Activated CD8-positive, alpha-beta memory T cell treated with anti-CD3 and anti-CD28 coated beads, Interleukin-2, amount 10 ng/mL, durations not matched to agents 7 days and 5 days (primary cell): ENCODE results near the gene ESYT2. TPM values are rescaled to one million over a fixed set of nuclear protein-coding genes. Genes with fewer than 3 reads are reported as not detected.

Source experiments
- ATAC-seq: fragments of 150-1000 bp; cut with Tn5 transposase; one replicate; pipeline ENCODE4 v1.10.0; 2021; ENCODE audit warnings: moderate library complexity
- CTCF ChIA-PET: fragments of 350-600 bp; sonication (Branson Sonifier 250); formaldehyde crosslinking; loops from one replicate; lab custom pipeline; 2021; ENCODE audit warnings: antibody characterized with exemption; lab: Charles Lee
- DNase-seq: peaks from one replicate; pipeline ENCODE4 v3.0.0-alpha.2; 2020
- H3K27ac Mint-ChIP-seq: one replicate; pipeline ENCODE4 v1.8.0; 2021; ENCODE audit warnings: mild to moderate bottlenecking, mixed read lengths
- H3K27me3 Mint-ChIP-seq: one replicate; pipeline ENCODE4 v1.8.0; 2021; ENCODE audit warnings: mixed read lengths
- H3K36me3 Mint-ChIP-seq: one replicate; pipeline ENCODE4 v1.8.0; 2021; ENCODE audit warnings: mild to moderate bottlenecking, mixed read lengths
- H3K4me1 Mint-ChIP-seq: one replicate; pipeline ENCODE4 v1.8.0; 2021; ENCODE audit warnings: mixed read lengths
- H3K4me3 Mint-ChIP-seq: one replicate; pipeline ENCODE4 v1.8.0; 2021; ENCODE audit warnings: mild to moderate bottlenecking, moderate library complexity, mixed read lengths
- H3K9me3 Mint-ChIP-seq: one replicate; pipeline ENCODE4 v1.8.0; 2022; ENCODE audit warnings: low read depth, mixed read lengths
- total RNA-seq, 2 experiments: library from RNA; stranded (reverse); gene quantifications; one replicate each; pipeline ENCODE4 v1.2.3, GENCODE V29; 2021

The ESYT2 gene
- total RNA-seq, 2 experiments from 2014 or later, result 79.8 to 86.0 TPM

DNA sequence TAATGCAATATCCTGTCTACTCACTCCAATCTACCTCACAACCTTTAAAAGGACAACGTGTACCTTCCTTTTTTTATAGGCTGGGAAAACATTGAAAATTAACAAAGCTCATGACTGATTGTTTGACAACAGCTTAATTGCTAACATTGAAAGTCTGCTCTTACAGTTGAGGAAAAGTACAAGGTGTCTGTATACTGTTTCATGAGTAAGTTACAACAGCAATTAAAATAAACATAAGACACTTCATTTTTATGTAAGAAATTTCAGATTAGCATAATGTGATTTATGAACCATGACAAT, 96.1 kb downstream of the ESYT2 start:
- Mint-ChIP-seq H3K36me3 (peaks cover 44% of the 10 kb centered on the region), H3K27me3 (no peaks in the 10 kb centered on the region), H3K9me3 (no peaks in the 10 kb centered on the region), H3K4me3 (no peak overlapping the region), H3K4me1 (peaks cover 7% of the 10 kb centered on the region), H3K27ac (no peak overlapping the region)
- no peak for ATAC-seq
- CTCF ChIA-PET, result interaction anchor here (1.0 to 2.2 kb wide), 4 partner anchors 8 to 44 kb away, joined by 4 to 6 read pairs (median 5); no protein-coding TSS in a partner anchor
- no peak for DNase-seq

DNA sequence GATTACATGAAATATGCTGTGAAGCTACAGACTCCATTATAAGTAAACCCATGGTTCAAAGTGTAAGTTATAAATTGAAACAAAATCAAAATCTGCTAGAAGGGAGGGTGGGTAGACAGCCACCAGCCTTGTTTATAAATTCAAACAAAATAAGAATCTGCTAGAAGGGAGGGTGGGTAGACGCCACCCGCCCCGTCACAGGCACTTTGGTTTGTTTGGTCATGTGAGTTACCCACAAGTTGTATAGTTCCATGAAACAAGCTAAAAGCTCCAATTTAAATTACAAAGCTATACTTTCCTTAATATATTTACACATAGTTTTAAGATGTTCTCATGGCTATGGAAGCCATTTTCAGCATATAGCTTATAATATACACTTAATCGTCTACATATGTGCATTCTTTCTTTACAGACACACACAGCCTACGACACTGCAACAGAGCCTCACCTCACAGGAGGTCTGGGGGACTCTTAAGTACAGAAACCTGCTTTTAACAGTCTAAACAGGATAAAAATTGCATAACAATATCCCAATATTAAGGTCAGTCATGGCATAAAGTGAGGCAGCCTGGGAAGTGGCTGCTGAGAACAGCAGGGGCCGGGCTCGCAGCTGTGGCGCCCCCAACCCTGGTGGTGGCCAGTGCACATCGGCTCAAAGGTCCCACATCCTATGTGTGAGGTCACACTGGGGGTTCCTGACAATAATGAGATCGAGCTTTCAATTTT, 96.7 kb downstream of the ESYT2 start:
- Mint-ChIP-seq H3K27me3 (no peaks in the 10 kb centered on the region), H3K27ac (no peak overlapping the region), H3K9me3 (no peaks in the 10 kb centered on the region), H3K36me3 (peaks cover 44% of the 10 kb centered on the region), H3K4me3 (no peak overlapping the region), H3K4me1 (peaks cover 7% of the 10 kb centered on the region)
- CTCF ChIA-PET, result interaction anchor here (1.0 to 2.2 kb wide), 4 partner anchors 9 to 43 kb away, joined by 4 to 6 read pairs (median 5); no protein-coding TSS in a partner anchor
- DNase-seq (peak; percentile 42), ATAC-seq (peak; percentile 33)

DNA sequence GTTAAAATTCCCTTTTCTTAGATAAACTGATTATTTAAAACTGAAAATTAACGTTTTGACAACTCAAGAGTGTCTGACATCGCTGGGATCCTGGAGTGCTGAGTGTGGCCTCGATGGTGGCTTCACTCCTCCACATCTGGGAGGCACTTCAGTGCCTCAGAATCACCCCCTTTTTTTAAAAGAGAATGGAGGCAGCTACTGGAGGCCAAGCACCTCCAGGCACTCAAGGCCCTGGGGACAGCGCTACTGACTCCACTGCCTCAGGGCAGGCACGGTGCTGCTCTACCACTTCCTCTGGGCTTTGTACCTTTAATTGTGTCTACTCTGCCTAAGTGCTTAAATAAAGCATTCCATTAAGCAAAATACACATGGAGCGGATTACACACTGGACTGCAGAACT, 97.5 kb downstream of the ESYT2 start:
- H3K4me3 Mint-ChIP-seq, result no peak overlapping the region
- ATAC-seq, result no peak
- CTCF ChIA-PET, result no interaction called here
- no peaks in the 10 kb centered on the region for H3K27me3 Mint-ChIP-seq
- DNase-seq, result peak; percentile 32
- peaks cover 36% of the 10 kb centered on the region for H3K36me3 Mint-ChIP-seq
- H3K4me1 Mint-ChIP-seq, result peaks cover 7% of the 10 kb centered on the region
- peak overlapping the region; percentile 0 for H3K27ac Mint-ChIP-seq
- H3K9me3 Mint-ChIP-seq, result no peaks in the 10 kb centered on the region

DNA sequence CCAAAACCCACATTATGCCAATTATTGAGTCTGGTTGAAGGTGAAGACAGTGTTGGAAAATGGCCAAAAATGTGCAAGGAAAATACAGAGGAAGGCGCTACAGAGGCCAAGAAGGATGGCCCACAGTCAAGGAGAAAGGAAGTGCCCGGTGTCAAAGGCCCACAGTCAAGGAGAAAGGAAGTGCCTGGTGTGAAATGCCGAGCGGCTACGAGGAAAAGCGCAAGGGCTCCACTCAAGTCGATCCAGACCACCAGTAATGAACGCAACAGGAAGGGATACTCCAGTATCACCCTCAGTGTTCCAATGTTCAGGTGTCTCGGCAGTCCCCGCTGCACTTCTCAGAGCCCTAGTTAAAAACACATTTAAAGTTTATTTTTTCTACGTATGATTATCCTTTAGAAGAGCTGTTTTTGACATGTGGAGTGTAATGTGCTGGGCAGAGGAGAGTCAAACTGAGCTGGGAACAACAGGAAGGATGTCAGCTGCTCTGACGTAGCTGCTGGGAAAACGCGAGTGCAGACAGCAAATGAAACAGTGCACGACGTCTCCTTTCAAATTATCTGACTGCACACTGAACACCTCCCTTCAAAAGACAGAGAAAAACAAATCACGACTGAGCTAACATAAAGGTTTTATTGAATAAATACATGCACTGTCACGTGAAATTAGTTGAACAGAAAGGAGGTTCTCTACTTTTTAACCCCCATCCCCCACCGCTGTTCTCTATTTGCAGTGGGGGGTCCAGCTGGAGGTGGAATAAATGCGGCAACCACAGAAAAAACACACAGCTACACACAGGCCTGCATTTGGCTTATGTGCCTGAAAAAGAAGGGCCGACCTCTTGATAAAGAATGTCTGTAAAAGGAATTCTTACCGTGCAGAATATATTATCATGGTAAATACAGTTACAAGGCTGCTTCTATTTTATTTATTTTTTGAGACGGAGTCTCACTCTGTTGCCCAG, 98.6 kb downstream of the ESYT2 start:
- CTCF ChIA-PET, result no interaction called here
- Mint-ChIP-seq H3K36me3 (peaks cover 28% of the 10 kb centered on the region), H3K27me3 (no peaks in the 10 kb centered on the region), H3K4me1 (peaks cover 7% of the 10 kb centered on the region), H3K27ac (no peak overlapping the region), H3K9me3 (no peaks in the 10 kb centered on the region), H3K4me3 (no peak overlapping the region)
- peak; percentile 19 for DNase-seq
- no peak for ATAC-seq

DNA sequence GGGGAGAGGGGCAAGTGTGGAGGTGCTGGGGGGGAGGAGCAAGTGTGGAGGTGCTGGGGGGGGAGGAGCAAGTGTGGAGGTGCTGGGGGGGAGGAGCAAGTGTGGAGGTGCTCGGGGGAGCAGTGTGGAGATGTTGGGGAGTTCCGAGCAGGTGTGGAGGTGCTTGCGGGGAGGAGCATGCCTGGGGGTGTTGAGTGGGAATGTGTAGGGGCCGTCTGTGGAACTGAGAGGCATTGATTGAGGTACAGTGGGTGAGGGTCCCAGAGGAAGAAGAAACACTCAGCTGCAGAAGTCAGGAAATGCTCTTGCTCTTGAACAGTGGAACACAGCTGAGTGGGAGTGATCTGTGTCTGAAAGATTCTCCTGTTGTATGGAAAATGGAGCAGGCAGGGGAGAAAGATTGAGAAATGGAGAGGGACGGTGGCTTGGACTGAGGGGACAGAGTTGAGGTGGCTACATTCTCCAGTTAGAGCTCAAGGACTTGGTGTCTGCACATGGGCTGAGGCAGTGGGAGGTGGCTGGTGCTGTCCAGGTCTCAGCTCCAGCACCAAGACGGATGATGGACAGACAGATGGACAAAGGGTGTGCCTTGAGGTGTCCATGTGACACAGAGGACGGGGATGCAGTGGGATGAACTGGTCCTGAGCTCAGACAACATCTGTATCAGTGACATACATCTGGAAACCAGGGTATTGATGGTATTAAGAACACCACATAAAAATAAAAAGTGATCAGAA, 99.5 kb downstream of the ESYT2 start:
- Mint-ChIP-seq H3K36me3 (peaks cover 21% of the 10 kb centered on the region), H3K27me3 (no peaks in the 10 kb centered on the region), H3K9me3 (no peaks in the 10 kb centered on the region), H3K27ac (peak overlapping the region; percentile 3), H3K4me3 (no peak overlapping the region), H3K4me1 (peaks cover 7% of the 10 kb centered on the region)
- DNase-seq (peak; percentile 31), ATAC-seq (no peak)
- CTCF ChIA-PET, result no interaction called here

DNA sequence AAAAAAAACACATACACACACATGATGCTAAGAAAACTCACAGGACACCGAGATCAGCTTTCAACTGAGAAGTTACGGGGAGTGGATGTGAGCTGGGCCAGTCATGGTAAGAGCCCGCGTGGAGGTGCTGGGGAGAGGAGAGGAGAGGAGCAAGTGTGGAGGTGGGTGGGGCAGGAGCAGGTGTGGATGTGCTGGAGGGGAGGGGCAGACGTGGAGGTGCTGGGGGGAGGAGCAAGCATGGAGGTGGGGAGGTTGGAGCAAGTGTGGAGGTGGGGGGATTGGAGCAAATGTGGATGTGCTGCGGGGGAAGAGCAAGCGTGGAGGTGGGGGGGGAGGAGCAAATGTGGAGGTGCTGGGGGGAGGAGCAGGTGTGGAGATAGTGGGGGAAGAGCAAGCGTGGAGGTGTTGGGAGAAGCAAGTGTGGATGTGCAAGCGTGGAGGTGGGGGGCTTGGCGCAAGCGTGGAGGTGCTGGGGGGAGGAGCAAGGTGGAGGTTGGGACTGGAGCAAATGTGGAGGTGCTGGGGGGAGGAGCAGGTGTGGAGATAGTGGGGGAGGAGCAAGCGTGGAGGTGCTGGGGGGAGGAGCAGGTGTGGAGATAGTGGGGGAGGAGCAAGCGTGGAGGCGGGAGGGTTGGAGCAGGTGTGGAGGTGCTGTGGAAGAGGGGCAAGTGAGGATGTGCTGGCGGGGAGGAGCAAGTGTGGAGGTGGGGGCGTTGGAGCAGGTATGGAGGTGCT, 100.2 kb downstream of the ESYT2 start:
- Mint-ChIP-seq H3K4me3 (no peak overlapping the region), H3K27me3 (no peaks in the 10 kb centered on the region), H3K36me3 (peaks cover 18% of the 10 kb centered on the region), H3K9me3 (no peaks in the 10 kb centered on the region), H3K27ac (no peak overlapping the region), H3K4me1 (peaks cover 7% of the 10 kb centered on the region)
- ATAC-seq, result no peak
- DNase-seq, result peak; percentile 31
- CTCF ChIA-PET, result no interaction called here

DNA sequence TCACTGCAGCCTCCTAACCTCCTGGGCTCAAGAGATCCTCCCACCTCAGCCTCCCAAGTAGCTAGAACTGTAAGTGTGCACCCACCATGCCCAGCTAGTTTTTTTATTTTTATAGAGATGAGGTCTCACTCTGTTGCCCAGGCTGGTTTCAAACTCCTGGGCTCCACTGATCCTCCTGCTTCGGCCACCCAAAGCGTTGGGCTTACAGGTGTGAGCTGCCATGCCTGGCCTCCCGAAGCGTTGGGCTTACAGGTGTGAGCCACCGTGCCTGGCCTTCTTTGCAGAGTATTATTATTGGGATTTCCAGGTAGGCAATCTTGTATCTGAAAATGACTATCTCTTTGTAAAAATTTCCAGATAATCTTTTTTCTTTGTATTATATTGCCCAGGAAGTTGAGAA, 101.6 kb downstream of the ESYT2 start:
- Mint-ChIP-seq H3K27ac (no peak overlapping the region), H3K36me3 (peaks cover 16% of the 10 kb centered on the region), H3K9me3 (no peaks in the 10 kb centered on the region), H3K4me3 (no peak overlapping the region), H3K27me3 (no peaks in the 10 kb centered on the region), H3K4me1 (peaks cover 3% of the 10 kb centered on the region)
- CTCF ChIA-PET, result no interaction called here
- DNase-seq (no peak), ATAC-seq (no peak)

DNA sequence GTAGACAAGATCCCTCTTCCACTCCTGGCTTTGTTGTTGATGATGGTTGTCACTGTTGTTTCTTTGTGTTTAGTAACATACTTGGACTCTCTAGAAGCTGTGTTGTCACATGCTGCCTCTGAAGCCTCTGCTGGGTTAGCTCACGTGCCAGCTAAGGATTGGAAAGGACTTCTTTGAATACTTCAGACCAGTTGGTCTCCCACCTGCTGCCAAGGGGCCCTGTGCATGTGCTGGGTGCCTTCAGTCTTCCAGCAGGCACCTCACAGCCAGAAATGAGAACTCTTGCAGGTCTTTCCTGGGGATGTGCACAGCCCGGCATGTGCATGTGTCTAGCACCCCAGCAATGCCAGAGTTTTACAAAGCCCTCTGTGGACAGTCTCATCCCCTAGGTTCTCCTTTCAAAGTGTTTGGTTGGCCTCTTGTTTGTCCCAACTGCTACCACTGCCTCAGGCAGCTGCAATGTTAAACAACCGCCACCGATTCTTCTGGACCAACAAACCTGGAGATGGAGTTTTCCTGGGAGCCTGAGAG, 103.0 kb downstream of the ESYT2 start:
- Mint-ChIP-seq H3K4me3 (no peak overlapping the region), H3K27ac (no peak overlapping the region), H3K36me3 (peaks cover 14% of the 10 kb centered on the region), H3K4me1 (peaks cover 3% of the 10 kb centered on the region), H3K27me3 (no peaks in the 10 kb centered on the region), H3K9me3 (no peaks in the 10 kb centered on the region)
- ATAC-seq, result no peak
- CTCF ChIA-PET, result interaction anchor here (0.8 to 0.9 kb wide), 2 partner anchors 8 to 11 kb away, joined by 3 read pairs; no protein-coding TSS in a partner anchor
- DNase-seq, result peak; percentile 37

DNA sequence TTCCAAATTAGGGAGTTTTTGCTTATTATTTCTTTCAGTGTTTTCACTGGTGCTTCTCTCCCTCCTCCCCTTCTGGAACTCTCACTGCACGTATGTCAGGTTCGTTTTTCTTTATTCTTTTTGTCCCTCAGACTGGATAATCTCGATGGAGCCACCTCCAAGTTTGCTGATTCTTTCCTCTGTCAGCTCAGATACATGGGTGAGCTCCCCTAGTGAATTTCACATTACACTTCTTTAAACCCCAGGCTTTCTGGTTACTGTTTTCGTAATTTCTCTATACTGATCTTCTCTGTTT, 103.9 kb downstream of the ESYT2 start:
- peak overlapping the region; percentile 37 for H3K27ac Mint-ChIP-seq
- CTCF ChIA-PET, result no interaction called here
- DNase-seq (no peak), ATAC-seq (no peak)
- no peaks in the 10 kb centered on the region for H3K27me3 Mint-ChIP-seq
- no peak overlapping the region for H3K4me3 Mint-ChIP-seq
- H3K36me3 Mint-ChIP-seq, result peaks cover 9% of the 10 kb centered on the region
- no peaks in the 10 kb centered on the region for H3K4me1 Mint-ChIP-seq
- no peaks in the 10 kb centered on the region for H3K9me3 Mint-ChIP-seq

DNA sequence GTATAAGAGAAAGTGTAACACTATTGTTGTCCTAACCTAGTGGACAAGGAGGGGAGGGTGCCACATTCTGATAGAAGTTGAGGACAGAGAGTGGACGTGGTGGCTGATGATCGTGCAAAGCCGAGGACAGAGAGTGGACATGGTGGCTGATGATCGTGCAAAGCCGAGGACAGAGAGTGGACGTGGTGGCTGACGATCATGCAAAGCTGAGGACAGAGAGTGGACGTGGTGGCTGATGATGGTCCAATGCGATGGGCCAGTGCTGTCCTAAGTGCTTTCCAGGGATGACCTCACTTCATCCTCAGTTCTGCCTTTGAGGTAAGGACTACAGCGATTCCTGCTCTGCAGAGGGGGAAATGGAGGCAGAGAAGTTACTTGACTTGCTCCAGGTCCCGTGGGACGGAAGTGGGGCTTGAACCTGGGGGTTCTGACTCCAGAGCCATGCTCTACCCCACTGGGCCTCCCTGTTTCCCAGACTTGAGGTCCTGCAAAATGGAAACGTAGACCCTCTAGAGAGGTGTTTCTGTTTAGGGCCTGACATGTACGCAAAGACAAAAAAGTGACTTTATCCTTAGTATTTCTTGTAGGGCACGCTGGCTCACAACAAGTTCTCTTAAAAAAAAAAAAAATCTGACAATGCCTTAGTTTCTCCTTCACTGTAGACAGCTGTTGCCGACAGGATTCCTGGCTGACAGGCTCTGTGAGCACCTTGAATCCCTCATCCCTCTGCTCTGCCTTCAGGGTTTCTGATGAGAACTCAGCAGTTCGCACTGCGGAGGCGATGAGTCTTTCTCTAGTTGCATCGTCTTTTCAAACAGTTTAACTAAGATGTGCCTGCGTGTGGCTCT, 104.4 kb downstream of the ESYT2 start:
- Mint-ChIP-seq H3K27ac (no peak overlapping the region), H3K4me3 (no peak overlapping the region), H3K27me3 (no peaks in the 10 kb centered on the region), H3K4me1 (no peaks in the 10 kb centered on the region), H3K9me3 (no peaks in the 10 kb centered on the region), H3K36me3 (peaks cover 4% of the 10 kb centered on the region)
- CTCF ChIA-PET, result no interaction called here
- ATAC-seq (no peak), DNase-seq (no peak)

DNA sequence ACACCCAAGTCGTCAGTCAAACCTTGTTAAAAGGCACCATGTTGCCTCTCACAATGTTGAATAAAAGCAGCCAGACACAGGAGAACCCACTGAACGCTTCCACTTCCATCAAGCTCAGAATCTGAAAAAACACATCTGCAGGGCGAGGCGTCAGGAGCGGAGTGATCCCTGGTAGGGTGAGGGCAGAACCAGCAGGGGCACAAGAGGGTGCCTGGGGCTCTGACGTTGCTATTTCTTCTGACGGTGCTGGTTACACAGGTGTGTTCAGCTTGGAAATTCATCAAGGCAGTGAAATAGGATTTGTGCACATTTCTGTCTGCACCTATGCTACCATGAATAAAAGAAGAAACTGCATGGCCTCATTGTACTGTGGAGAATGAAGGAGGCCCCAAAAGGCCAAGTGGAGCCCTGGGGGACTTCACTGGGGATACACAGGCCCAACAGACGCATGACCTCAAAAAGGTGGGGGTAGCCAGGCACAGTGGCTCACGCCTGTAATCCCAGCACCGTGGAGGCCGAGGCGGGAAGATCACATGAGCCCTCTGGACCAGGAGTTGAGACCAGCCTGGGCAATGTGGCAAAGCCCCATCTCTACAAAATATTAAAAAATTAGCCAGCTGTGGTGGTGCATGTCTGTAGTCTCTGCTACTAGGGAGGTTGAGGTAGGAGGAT, 105.5 kb downstream of the ESYT2 start:
- no peak overlapping the region for H3K27ac Mint-ChIP-seq
- CTCF ChIA-PET, result no interaction called here
- ATAC-seq (no peak), DNase-seq (peak; percentile 37)
- peaks cover 4% of the 10 kb centered on the region for H3K27me3 Mint-ChIP-seq
- H3K36me3 Mint-ChIP-seq, result no peaks in the 10 kb centered on the region
- H3K9me3 Mint-ChIP-seq, result no peaks in the 10 kb centered on the region
- no peaks in the 10 kb centered on the region for H3K4me1 Mint-ChIP-seq
- H3K4me3 Mint-ChIP-seq, result no peak overlapping the region

DNA sequence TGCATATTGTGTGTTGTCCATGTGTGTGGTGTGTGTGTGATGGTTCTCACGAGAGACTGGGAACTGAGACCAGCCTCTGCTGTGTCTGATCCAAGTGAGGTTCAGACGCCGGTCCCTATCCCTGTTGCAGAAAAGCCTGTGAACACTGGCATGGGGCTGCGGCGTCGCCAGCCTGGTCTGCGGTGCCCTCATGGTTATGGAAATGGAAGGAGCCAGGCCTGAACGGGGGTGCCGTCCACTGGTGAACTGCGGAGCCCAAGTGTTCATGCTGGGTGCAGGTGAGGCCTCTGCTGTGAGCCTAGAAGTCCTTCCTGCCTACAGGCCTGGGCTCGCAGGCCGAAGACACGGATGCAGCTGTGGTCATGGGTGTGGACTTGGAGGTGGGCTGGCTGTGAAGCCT, 106.0 kb downstream of the ESYT2 start:
- no peak for ATAC-seq
- no peaks in the 10 kb centered on the region for H3K36me3 Mint-ChIP-seq
- H3K27ac Mint-ChIP-seq, result no peak overlapping the region
- no peaks in the 10 kb centered on the region for H3K4me1 Mint-ChIP-seq
- H3K9me3 Mint-ChIP-seq, result no peaks in the 10 kb centered on the region
- no peak overlapping the region for H3K4me3 Mint-ChIP-seq
- peak; percentile 34 for DNase-seq
- CTCF ChIA-PET, result no interaction called here
- H3K27me3 Mint-ChIP-seq, result peaks cover 10% of the 10 kb centered on the region
